GM12892 (cell line): ENCODE measurements around the gene WT1.
A peak's percentile ranks its signal among the peaks of the same experiment; 100 is the strongest.
"Not testable (repeated sequence)": the region's sequence is repeated elsewhere in the genome, so short reads cannot be mapped to it uniquely, and the experiment has no call there.

Experiments used
- DNase-seq: peaks from one replicate; pipeline ENCODE4 v3.0.0; 2011; ENCODE audit not compliant: insufficient read length
- FAIRE-seq: peaks from 2 replicates; lab custom pipeline; 2011; peaks lifted over from hg19 to GRCh38; lab: Jason Lieb, UNC
- POLR2A ChIP-seq: IDR thresholded peaks from 2 replicates; pipeline ENCODE4 v1.6.1; 2011; ENCODE audit warnings: low read depth, low read length, control low read depth
- POLR2AphosphoS5 ChIP-seq: IDR thresholded peaks from 2 replicates; pipeline ENCODE4 v1.6.1; 2011; ENCODE audit warnings: low read depth, low read length, control low read depth
- TAF1 ChIP-seq: IDR thresholded peaks from 2 replicates; pipeline ENCODE4 v1.6.1; 2011; ENCODE audit warnings: low read depth, mild to moderate bottlenecking, control low read depth, low read length, borderline replicate concordance

The WT1 gene

GRCh38 chr11:32385998-32386397 lies 49.3 kb downstream of the WT1 start:
- FAIRE-seq (no peak), DNase-seq (no peak)
- TF ChIP-seq POLR2AphosphoS5 (no peak), TAF1 (no peak), POLR2A (no peak)

- DNase-seq (no peak), FAIRE-seq (no peak)
- TF ChIP-seq POLR2A (no peak), POLR2AphosphoS5 (no peak), TAF1 (no peak)
Measured at GRCh38 chr11:32382339-32383049, 52.8 kb downstream of the WT1 start.

- no peak for FAIRE-seq
Measured at GRCh38 chr11:32381179-32381578, 54.2 kb downstream of the WT1 start.

GRCh38 chr11:32379719-32380118 lies 55.6 kb downstream of the WT1 start:
- TF ChIP-seq POLR2AphosphoS5 (no peak), POLR2A (no peak), TAF1 (no peak)
- DNase-seq = no peak
- no peak for FAIRE-seq

More at GRCh38 chr11:32381179-32381578, 54.2 kb downstream of the WT1 start:
- no peak for DNase-seq
- TF ChIP-seq POLR2AphosphoS5 (no peak), TAF1 (no peak), POLR2A (no peak)

GRCh38 chr11:32375826-32376225 lies 59.5 kb downstream of the WT1 start:
- TF ChIP-seq POLR2A (no peak), TAF1 (no peak), POLR2AphosphoS5 (no peak)
- no peak for FAIRE-seq
- DNase-seq = no peak

GRCh38 chr11:32374261-32374711 lies 61.1 kb downstream of the WT1 start:
- FAIRE-seq = peak; percentile 87
- DNase-seq = peak; percentile 37

GRCh38 chr11:32369987-32370386 lies 65.4 kb downstream of the WT1 start:
- not testable (repeated sequence) for DNase-seq, FAIRE-seq

More at GRCh38 chr11:32374261-32374711, 61.1 kb downstream of the WT1 start:
- no peak for TF ChIP-seq POLR2A
- no peak for TF ChIP-seq TAF1
- no peak for TF ChIP-seq POLR2AphosphoS5

- DNase-seq = no peak
- no peak for FAIRE-seq
Measured at GRCh38 chr11:32366666-32367065, 68.7 kb downstream of the WT1 start.

GRCh38 chr11:32365192-32365591 lies 70.1 kb downstream of the WT1 start:
- DNase-seq = no peak
- TF ChIP-seq POLR2AphosphoS5 = no peak
- TF ChIP-seq POLR2A = no peak
- no peak for TF ChIP-seq TAF1
- FAIRE-seq = no peak

More at GRCh38 chr11:32366666-32367065, 68.7 kb downstream of the WT1 start:
- TF ChIP-seq POLR2A (no peak), TAF1 (no peak), POLR2AphosphoS5 (no peak)

- FAIRE-seq = no peak
- DNase-seq = no peak
- no peak for TF ChIP-seq POLR2AphosphoS5
- no peak for TF ChIP-seq POLR2A
- no peak for TF ChIP-seq TAF1
Measured at GRCh38 chr11:32358729-32359128, 76.6 kb downstream of the WT1 start.

- no peak for FAIRE-seq
- TF ChIP-seq POLR2A (no peak), POLR2AphosphoS5 (no peak), TAF1 (no peak)
- DNase-seq = no peak
Measured at GRCh38 chr11:32353884-32354283, 81.5 kb downstream of the WT1 start.

GRCh38 chr11:32348502-32348901 lies 86.8 kb downstream of the WT1 start:
- DNase-seq (no peak), FAIRE-seq (no peak)
- TF ChIP-seq POLR2A = no peak
- TF ChIP-seq POLR2AphosphoS5 = no peak
- no peak for TF ChIP-seq TAF1

- no peak for DNase-seq
- TF ChIP-seq TAF1 (no peak), POLR2AphosphoS5 (no peak), POLR2A (no peak)
- no peak for FAIRE-seq
Measured at GRCh38 chr11:32344946-32345345, 90.4 kb downstream of the WT1 start.
